Measurements from ENCODE around the gene PARP3. TPM values are rescaled to one million over a fixed set of nuclear protein-coding genes. Genes with fewer than 3 reads are reported as not detected.

Gene PARP3
- total RNA-seq, 4 donors from 2014 or later = 8.1 to 21.8 (median 14.0) TPM

- H3K4me1 ChIP-seq = no peaks in the 10 kb centered on the region
- no peaks in the 10 kb centered on the region for H3K36me3 ChIP-seq
- no peak overlapping the region for H3K4me3 ChIP-seq
- TF ChIP-seq CTCF (IDR thresholded peaks at IDR 0.05) (no peak), POLR2A (IDR thresholded peaks at IDR 0.05) (no peak), POLR2AphosphoS5 (IDR thresholded peaks at IDR 0.05) (no peak), EP300 (IDR thresholded peaks at IDR 0.05) (no peak)
- 73% methylated on average over 2 of the region's 2 CpGs for WGBS
- no peaks in the 10 kb centered on the region for H3K27me3 ChIP-seq
- no peak for DNase-seq (ENCODE audit: low spot score in 2 of 2)
- H3K9me3 ChIP-seq = peaks cover 2% of the 10 kb centered on the region
- no peak overlapping the region for H3K27ac ChIP-seq
Measured at GRCh38 chr3:51904034-51904823, 37.9 kb upstream of the PARP3 start.

GRCh38 chr3:51908026-51908425 lies 34.1 kb upstream of the PARP3 start:
- H3K9me3 ChIP-seq = peaks cover 6% of the 10 kb centered on the region
- no peak overlapping the region for H3K4me3 ChIP-seq
- WGBS = 72% methylated on average over 4 of the region's 4 CpGs
- H3K27me3 ChIP-seq = no peaks in the 10 kb centered on the region
- TF ChIP-seq CTCF (IDR thresholded peaks at IDR 0.05) (no peak), EP300 (IDR thresholded peaks at IDR 0.05) (no peak), POLR2A (IDR thresholded peaks at IDR 0.05) (no peak), POLR2AphosphoS5 (IDR thresholded peaks at IDR 0.05) (no peak)
- no peak overlapping the region for H3K27ac ChIP-seq
- H3K4me1 ChIP-seq = no peaks in the 10 kb centered on the region
- H3K36me3 ChIP-seq = no peaks in the 10 kb centered on the region
- no peak for DNase-seq (ENCODE audit: low spot score in 2 of 2)

- no peaks in the 10 kb centered on the region for H3K27me3 ChIP-seq
- no peaks in the 10 kb centered on the region for H3K4me1 ChIP-seq
- H3K9me3 ChIP-seq = no peaks in the 10 kb centered on the region
- H3K4me3 ChIP-seq = no peak overlapping the region
- 50% methylated on average over 5 of the region's 5 CpGs for WGBS
- DNase-seq (ENCODE audit: low spot score in 2 of 2) = no peak
- TF ChIP-seq CTCF (IDR thresholded peaks at IDR 0.05) = no peak
- TF ChIP-seq EP300 (IDR thresholded peaks at IDR 0.05) = no peak
- no peak for TF ChIP-seq POLR2AphosphoS5 (IDR thresholded peaks at IDR 0.05)
- no peak for TF ChIP-seq POLR2A (IDR thresholded peaks at IDR 0.05)
- no peaks in the 10 kb centered on the region for H3K36me3 ChIP-seq
- no peak overlapping the region for H3K27ac ChIP-seq
Measured at GRCh38 chr3:51916418-51916817, 25.7 kb upstream of the PARP3 start.

GRCh38 chr3:51921081-51921578 lies 21.0 kb upstream of the PARP3 start:
- WGBS = 82% methylated on average over 11 of the region's 11 CpGs
- Histone ChIP-seq H3K9me3 (no peaks in the 10 kb centered on the region), H3K27me3 (no peaks in the 10 kb centered on the region), H3K4me3 (no peak overlapping the region), H3K36me3 (no peaks in the 10 kb centered on the region), H3K4me1 (no peaks in the 10 kb centered on the region), H3K27ac (no peak overlapping the region)
- TF ChIP-seq CTCF (IDR thresholded peaks at IDR 0.05) (no peak), POLR2A (IDR thresholded peaks at IDR 0.05) (no peak), POLR2AphosphoS5 (IDR thresholded peaks at IDR 0.05) (no peak), EP300 (IDR thresholded peaks at IDR 0.05) (no peak)
- DNase-seq (ENCODE audit: low spot score in 2 of 2) = peak in 1 of 2 donors; percentile 31

Measured in suprapubic skin (tissue), 4 donors.